Upper lobe of right lung (tissue), 1 donor: ENCODE results near the gene C16orf92. TPM values are rescaled to one million over a fixed set of nuclear protein-coding genes. Genes with fewer than 3 reads are reported as not detected.

Source experiments
- ATAC-seq: fragments of 200-7000 bp; cut with Tn5 transposase; one replicate; pipeline ENCODE4 v1.9.1; 2020; ENCODE audit warnings: mild to moderate bottlenecking, moderate library complexity
- DNase-seq: peaks from one replicate; pipeline ENCODE4 v3.0.0-alpha.2; 2020
- H3K27ac ChIP-seq: fragments of 200-600 bp; one replicate; pipeline ENCODE4 v1.8.0; 2022
- H3K27me3 ChIP-seq: fragments of 200-600 bp; one replicate; pipeline ENCODE4 v1.8.0; 2022; ENCODE audit warnings: mild to moderate bottlenecking
- H3K36me3 ChIP-seq: fragments of 200-600 bp; one replicate; pipeline ENCODE4 v1.8.0; 2022
- H3K4me1 ChIP-seq: fragments of 200-600 bp; one replicate; pipeline ENCODE4 v1.8.0; 2022
- H3K4me3 ChIP-seq: fragments of 200-600 bp; one replicate; pipeline ENCODE4 v1.8.0; 2022; ENCODE audit warnings: mild to moderate bottlenecking
- H3K9me3 ChIP-seq: fragments of 200-600 bp; one replicate; pipeline ENCODE4 v1.8.0; 2022
- intact Hi-C: fragments of 100-400 bp; cut with DNase I; formaldehyde crosslinking; loops from one replicate; pipeline ENCODE4 v1.11.0; 2022
- total RNA-seq: library from RNA; stranded (reverse); fragmentation: NEBNext Ultra II Directional; extraction: Animal tissue kit (Norgen Biotek cat#: 25700); gene quantifications from one replicate; pipeline ENCODE4 v1.2.1, GENCODE V29; 2021
- TF ChIP-seq, protein P1 (sequence below): fragments of 200-600 bp; IDR thresholded peaks from one replicate; pipeline ENCODE4 v1.8.0; 2022; ENCODE audit warnings: antibody characterized with exemption
- donor health status: DM: no; HTN: yes; CAD: no; lungs with severe emphysema.

Gene C16orf92
- total RNA-seq, 1 donor from 2014 or later: not detected

DNA sequence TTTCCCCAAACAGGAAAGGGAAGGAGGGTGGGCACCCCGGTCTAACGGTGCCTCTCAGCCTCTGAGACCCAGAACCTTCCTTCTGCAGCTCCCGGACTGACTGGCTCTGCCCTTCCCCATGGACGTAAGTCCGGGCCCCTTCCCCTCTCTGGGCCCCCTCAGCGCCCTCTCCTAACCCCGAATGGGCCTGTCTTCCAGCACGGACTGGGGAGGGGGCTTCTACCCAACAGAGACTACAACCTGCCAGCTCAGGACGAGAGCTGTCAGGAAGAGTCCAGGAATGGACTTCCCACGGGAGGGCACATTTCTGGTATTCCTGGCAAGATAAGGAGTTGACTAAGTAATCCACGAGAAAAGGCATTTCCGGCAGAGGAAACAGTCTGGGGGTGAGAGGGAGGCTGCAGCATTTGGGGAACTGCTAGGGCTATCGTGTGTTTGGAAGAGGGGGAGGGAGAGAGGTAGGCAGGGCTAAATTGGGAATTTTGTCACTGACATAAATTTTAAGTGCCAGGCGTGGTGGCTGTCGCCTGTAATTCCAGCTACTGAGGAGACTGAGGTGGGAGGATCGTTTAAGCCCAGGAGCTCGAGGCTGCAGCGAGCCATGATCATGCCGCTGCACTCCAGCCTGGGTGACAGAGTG is 30.5 kb downstream of the C16orf92 start:
- intact Hi-C loops: no loop called here
- peak; percentile 11 for ATAC-seq
- Histone ChIP-seq H3K27ac (peak overlapping the region; percentile 49), H3K4me1 (peaks cover 8% of the 10 kb centered on the region), H3K4me3 (peak overlapping the region; percentile 72), H3K9me3 (no peaks in the 10 kb centered on the region), H3K27me3 (no peaks in the 10 kb centered on the region), H3K36me3 (no peaks in the 10 kb centered on the region)
- TF ChIP-seq, protein P1, sequence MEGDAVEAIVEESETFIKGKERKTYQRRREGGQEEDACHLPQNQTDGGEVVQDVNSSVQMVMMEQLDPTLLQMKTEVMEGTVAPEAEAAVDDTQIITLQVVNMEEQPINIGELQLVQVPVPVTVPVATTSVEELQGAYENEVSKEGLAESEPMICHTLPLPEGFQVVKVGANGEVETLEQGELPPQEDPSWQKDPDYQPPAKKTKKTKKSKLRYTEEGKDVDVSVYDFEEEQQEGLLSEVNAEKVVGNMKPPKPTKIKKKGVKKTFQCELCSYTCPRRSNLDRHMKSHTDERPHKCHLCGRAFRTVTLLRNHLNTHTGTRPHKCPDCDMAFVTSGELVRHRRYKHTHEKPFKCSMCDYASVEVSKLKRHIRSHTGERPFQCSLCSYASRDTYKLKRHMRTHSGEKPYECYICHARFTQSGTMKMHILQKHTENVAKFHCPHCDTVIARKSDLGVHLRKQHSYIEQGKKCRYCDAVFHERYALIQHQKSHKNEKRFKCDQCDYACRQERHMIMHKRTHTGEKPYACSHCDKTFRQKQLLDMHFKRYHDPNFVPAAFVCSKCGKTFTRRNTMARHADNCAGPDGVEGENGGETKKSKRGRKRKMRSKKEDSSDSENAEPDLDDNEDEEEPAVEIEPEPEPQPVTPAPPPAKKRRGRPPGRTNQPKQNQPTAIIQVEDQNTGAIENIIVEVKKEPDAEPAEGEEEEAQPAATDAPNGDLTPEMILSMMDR: no peak
- DNase-seq: no peak

DNA sequence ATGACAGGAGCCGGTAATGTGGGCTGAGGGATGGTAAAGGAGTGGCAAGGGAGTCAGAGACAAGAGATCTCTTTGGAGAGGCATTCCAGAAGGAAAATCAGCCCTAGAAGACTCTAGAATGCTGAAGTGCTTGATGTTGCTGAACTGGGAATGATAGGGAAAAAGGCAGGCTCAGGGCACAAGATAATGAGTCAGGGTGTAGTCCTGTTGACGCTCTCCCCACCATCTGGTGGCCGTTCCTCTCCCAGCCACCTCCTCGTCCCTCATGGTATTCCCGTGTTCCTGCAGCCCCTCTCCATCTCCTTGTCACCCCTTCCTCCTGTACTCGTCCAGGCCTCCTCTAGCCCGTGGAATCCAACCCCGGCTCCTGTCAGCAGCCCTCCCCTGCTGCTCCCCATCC is 31.5 kb downstream of the C16orf92 start:
- Histone ChIP-seq H3K27me3 (no peaks in the 10 kb centered on the region), H3K36me3 (no peaks in the 10 kb centered on the region), H3K4me1 (peaks cover 8% of the 10 kb centered on the region), H3K4me3 (no peak overlapping the region), H3K9me3 (no peaks in the 10 kb centered on the region), H3K27ac (no peak overlapping the region)
- intact Hi-C loops: no loop called here
- DNase-seq: no peak
- TF ChIP-seq, protein P1: no peak
- no peak for ATAC-seq

DNA sequence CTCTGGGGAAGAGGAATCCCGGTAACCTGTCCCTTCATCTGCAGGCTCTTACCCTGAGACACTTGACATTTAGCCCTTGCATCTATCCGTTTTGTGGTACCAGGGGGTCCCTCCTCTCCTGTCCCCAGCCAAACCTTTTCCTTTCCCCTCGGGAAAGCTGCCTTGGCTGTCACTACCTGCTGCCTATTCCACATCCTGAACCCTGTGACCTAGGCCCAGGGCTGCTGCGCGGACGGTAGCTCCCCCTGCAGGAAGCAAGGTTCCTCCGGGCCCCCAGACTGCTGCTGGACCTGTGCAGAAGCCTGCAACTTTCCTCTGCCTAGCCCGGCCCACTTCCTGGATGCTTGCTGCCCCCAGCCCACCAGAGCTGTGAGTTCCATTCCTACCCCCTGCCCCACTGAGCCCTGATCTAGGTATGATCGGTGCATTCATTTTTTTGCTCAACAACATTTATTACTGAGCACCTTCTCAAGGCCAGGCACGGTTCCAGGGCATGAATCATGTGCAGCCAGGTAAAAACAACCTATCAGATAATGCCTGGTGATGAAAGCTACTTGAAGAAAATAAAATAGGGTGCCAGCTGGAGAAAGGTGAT is 32.1 kb downstream of the C16orf92 start:
- DNase-seq (peak; percentile 73), ATAC-seq (peak; percentile 57)
- no peak overlapping the region for H3K4me3 ChIP-seq
- no peaks in the 10 kb centered on the region for H3K36me3 ChIP-seq
- H3K4me1 ChIP-seq: peaks cover 8% of the 10 kb centered on the region
- H3K27me3 ChIP-seq: no peaks in the 10 kb centered on the region
- intact Hi-C loops: no loop called here
- H3K27ac ChIP-seq: no peak overlapping the region
- no peaks in the 10 kb centered on the region for H3K9me3 ChIP-seq
- TF ChIP-seq, protein P1: peak; percentile 42

DNA sequence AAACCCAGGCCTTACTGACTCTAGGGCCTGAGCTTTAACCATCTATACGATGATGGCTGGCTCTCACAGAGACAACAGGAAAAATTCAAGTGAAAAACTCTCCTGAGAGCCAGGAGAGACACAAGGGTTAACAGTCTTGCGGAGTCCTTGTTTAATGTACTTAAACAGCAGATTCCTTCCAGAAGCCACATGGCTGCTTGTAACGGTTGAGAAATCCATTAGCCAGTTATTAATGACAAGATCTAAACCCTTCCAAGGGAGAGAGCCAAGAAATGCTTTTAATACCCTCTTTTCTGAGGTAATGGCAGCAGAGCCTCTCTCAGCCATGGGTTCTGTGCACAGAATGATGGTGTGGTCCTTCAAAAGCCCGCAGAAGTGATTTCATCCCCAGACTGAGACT is 37.3 kb downstream of the C16orf92 start:
- intact Hi-C loops: no loop called here
- Histone ChIP-seq H3K36me3 (no peaks in the 10 kb centered on the region), H3K4me3 (no peak overlapping the region), H3K27ac (no peak overlapping the region), H3K9me3 (no peaks in the 10 kb centered on the region), H3K27me3 (no peaks in the 10 kb centered on the region), H3K4me1 (peaks cover 10% of the 10 kb centered on the region)
- DNase-seq (no peak), ATAC-seq (no peak)
- TF ChIP-seq, protein P1: no peak

DNA sequence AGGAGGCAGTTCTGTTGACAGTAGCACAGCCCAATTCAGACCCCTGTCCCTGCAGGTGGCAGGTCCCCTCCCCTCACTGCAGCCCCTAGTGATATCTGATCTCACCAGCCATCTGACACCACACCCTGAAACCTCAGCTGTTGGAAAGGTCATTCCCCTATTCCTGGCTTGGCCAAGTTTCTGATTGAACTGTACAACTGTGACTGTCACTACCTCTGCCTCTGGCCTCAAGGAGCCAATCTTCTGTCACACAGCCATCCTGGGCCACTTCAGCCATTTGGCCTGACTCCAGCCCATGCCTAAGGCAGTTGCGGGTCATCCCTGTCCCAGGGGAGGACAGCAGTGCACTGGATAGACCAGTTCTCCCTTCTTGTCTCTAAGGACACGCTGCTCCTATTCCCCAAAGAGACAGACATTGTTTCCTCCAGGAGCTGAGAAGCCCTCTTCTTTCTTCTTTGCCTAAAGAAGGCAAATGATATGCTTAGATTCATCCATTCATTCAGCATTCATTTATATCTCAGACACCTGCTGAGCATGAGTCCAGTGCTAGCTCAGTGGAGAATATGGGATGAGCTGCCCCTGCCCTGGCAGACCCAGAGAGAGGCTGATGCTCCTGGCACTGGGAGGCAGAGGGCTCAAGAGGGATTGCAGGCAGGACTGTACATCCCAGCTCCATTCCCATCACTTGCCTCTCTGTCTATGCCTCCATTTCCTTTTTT is 38.0 kb downstream of the C16orf92 start:
- Histone ChIP-seq H3K27ac (no peak overlapping the region), H3K4me3 (no peak overlapping the region), H3K9me3 (no peaks in the 10 kb centered on the region), H3K4me1 (peaks cover 10% of the 10 kb centered on the region), H3K36me3 (no peaks in the 10 kb centered on the region), H3K27me3 (no peaks in the 10 kb centered on the region)
- TF ChIP-seq, protein P1: no peak
- ATAC-seq (no peak), DNase-seq (no peak)
- intact Hi-C loops: no loop called here
